Esophagus muscularis mucosa (tissue), 4 donors: ENCODE data around the gene FETUB. TPM values are rescaled to one million over a fixed set of nuclear protein-coding genes. Genes with fewer than 3 reads are reported as not detected.

Source experiments
- DNase-seq: peaks from one replicate; pipeline ENCODE4 v3.0.0-alpha.2; 2017; ENCODE audit errors: extremely low spot score
- H3K27ac ChIP-seq, 4 donors: fragments of 200-600 bp; sonication (generic); replicated peaks in 1 of 4; 1 replicate in 3 of 4; 2 replicates in 1 of 4; pipeline ENCODE4 v1.5.1; 2016 to 2019; ENCODE audit warnings: mild to moderate bottlenecking in 1 of 4
- H3K27me3 ChIP-seq, 4 donors: fragments of 200-600 bp; sonication (generic); one replicate each; pipeline versions ENCODE4 v1.5.1 to v1.6.0; 2016 to 2019
- H3K36me3 ChIP-seq, 4 donors: fragments of 200-600 bp; sonication (generic); one replicate each; pipeline ENCODE4 v1.5.1; 2016 to 2019
- H3K4me1 ChIP-seq, 4 donors: fragments of 200-600 bp; sonication (generic); one replicate each; pipeline ENCODE4 v1.5.1; 2016 to 2019
- H3K4me3 ChIP-seq, 4 donors: fragments of 200-600 bp; sonication (generic); 1 replicate in 2 of 4; 2 replicates in 2 of 4; pipeline ENCODE4 v1.5.1; 2016 to 2019; ENCODE audit warnings: mild to moderate bottlenecking in 4 of 4, moderate library complexity in 1 of 4
- H3K9me3 ChIP-seq, 4 donors: fragments of 200-600 bp; sonication (generic); 1 replicate in 3 of 4; 2 replicates in 1 of 4; pipeline ENCODE4 v1.5.1; 2016 to 2019
- CTCF ChIP-seq, 3 experiments: fragments of 200-600 bp in 2 of 3; fragments of 450-650 bp in 1 of 3; sonication (generic) in 2 of 3; IDR thresholded peaks; one replicate each; pipeline ENCODE4 v1.5.1; 2017 to 2019; ENCODE audit warnings: antibody characterized with exemption in 3 of 3, mild to moderate bottlenecking in 2 of 3, moderate library complexity in 1 of 3
- EP300 ChIP-seq: sonication (generic); formaldehyde crosslinking; IDR thresholded peaks from one replicate; pipeline ENCODE4 v1.6.1; 2017; ENCODE audit warnings: antibody characterized with exemption
- POLR2A ChIP-seq: fragments of 450-650 bp; IDR thresholded peaks from one replicate; pipeline ENCODE4 v1.6.1; 2017; ENCODE audit warnings: antibody characterized with exemption, moderate library complexity, mild to moderate bottlenecking, low read depth
- POLR2AphosphoS5 ChIP-seq, 2 donors: sonication (generic); formaldehyde crosslinking; IDR thresholded peaks; one replicate each; pipeline ENCODE4 v1.6.1; 2017; ENCODE audit warnings: antibody characterized with exemption in 2 of 2
- WGBS: methylation state at CpG from one replicate; pipeline ENCODE4 v1.1.5; 2018; 5-methylcytosine and 5-hydroxymethylcytosine counted together
- intact Hi-C: fragments of 100-400 bp; cut with DNase I; formaldehyde crosslinking; loops from one replicate; pipeline ENCODE4 v1.15.1; 2023
- total RNA-seq, 4 donors: library from RNA; depleted of rRNA; stranded (reverse); fragments of >200 nt; gene quantifications; one replicate each; pipeline versions ENCODE4 v1.1.0 to v1.2.1, GENCODE V29; 2016

FETUB gene
- total RNA-seq, 4 donors from 2014 or later: not detected

- TF ChIP-seq CTCF (IDR thresholded peaks at IDR 0.05): no peak
- TF ChIP-seq EP300: no peak
- no peak for TF ChIP-seq POLR2AphosphoS5 (IDR thresholded peaks at IDR 0.05)
- no peak for TF ChIP-seq POLR2A
- H3K36me3 ChIP-seq: no peaks in the 10 kb centered on the region
- no peak for DNase-seq
- no peaks in the 10 kb centered on the region for H3K9me3 ChIP-seq
- no peak overlapping the region for H3K27ac ChIP-seq
- intact Hi-C loops: loop anchor here (2.0 to 10.0 kb wide), 3 partner anchors 206 to 633 kb away; no protein-coding TSS in a partner anchor
- peaks cover 0 to 62% (median 0%) of the 10 kb centered on the region in 4 donors for H3K27me3 ChIP-seq
- H3K4me1 ChIP-seq: peaks cover 0 to 18% (median 12%) of the 10 kb centered on the region in 4 donors
- WGBS: 84% methylated on average over 8 of the region's 8 CpGs
- no peak overlapping the region for H3K4me3 ChIP-seq
Measured at GRCh38 chr3:186616299-186616617, 23.9 kb upstream of the FETUB start.

- Histone ChIP-seq H3K27me3 (peaks cover 0 to 57% (median 0%) of the 10 kb centered on the region in 4 donors), H3K4me1 (peaks cover 0 to 18% (median 12%) of the 10 kb centered on the region in 4 donors), H3K4me3 (peak overlapping the region in 3 of 4 donors; percentile 6 to 32 (median 22)), H3K27ac (no peak overlapping the region), H3K9me3 (no peaks in the 10 kb centered on the region), H3K36me3 (no peaks in the 10 kb centered on the region)
- intact Hi-C loops: loop anchor here (2.0 to 10.0 kb wide), 3 partner anchors 205 to 634 kb away; no protein-coding TSS in a partner anchor
- no peak for DNase-seq
- 30% methylated on average over 18 of the region's 31 CpGs for WGBS
- TF ChIP-seq POLR2AphosphoS5 (IDR thresholded peaks at IDR 0.05) (peak; percentile 17 to 64), POLR2A (no peak), EP300 (no peak), CTCF (IDR thresholded peaks at IDR 0.05) (peak; percentile 83 to 92 (median 87))
Measured at GRCh38 chr3:186617036-186617946, 22.9 kb upstream of the FETUB start.

GRCh38 chr3:186618318-186618938 is 21.8 kb upstream of the FETUB start:
- DNase-seq: no peak
- Histone ChIP-seq H3K36me3 (no peaks in the 10 kb centered on the region), H3K9me3 (no peaks in the 10 kb centered on the region), H3K4me1 (peaks cover 0 to 18% (median 12%) of the 10 kb centered on the region in 4 donors), H3K27me3 (peaks cover 0 to 47% (median 0%) of the 10 kb centered on the region in 4 donors), H3K4me3 (no peak overlapping the region), H3K27ac (no peak overlapping the region)
- no peak for TF ChIP-seq POLR2AphosphoS5 (IDR thresholded peaks at IDR 0.05)
- TF ChIP-seq EP300: no peak
- no peak for TF ChIP-seq POLR2A
- no peak for TF ChIP-seq CTCF (IDR thresholded peaks at IDR 0.05)
- WGBS: 88% methylated on average over 8 of the region's 8 CpGs
- intact Hi-C loops: loop anchor here (5.0 to 10.0 kb wide), 2 partner anchors 204 to 546 kb away; no protein-coding TSS in a partner anchor

GRCh38 chr3:186619787-186620212 is 20.4 kb upstream of the FETUB start:
- 81% methylated on average over 5 of the region's 5 CpGs for WGBS
- no peaks in the 10 kb centered on the region for H3K9me3 ChIP-seq
- no peak for DNase-seq
- peaks cover 0 to 38% (median 0%) of the 10 kb centered on the region in 4 donors for H3K27me3 ChIP-seq
- H3K4me3 ChIP-seq: no peak overlapping the region
- H3K27ac ChIP-seq: no peak overlapping the region
- no peaks in the 10 kb centered on the region for H3K36me3 ChIP-seq
- intact Hi-C loops: loop anchor here (5.0 to 10.0 kb wide), 2 partner anchors 203 to 545 kb away; no protein-coding TSS in a partner anchor
- peaks cover 0 to 15% (median 12%) of the 10 kb centered on the region in 4 donors for H3K4me1 ChIP-seq
- TF ChIP-seq POLR2AphosphoS5 (IDR thresholded peaks at IDR 0.05) (no peak), EP300 (no peak), POLR2A (no peak), CTCF (IDR thresholded peaks at IDR 0.05) (no peak)
